ENCODE results near the gene DAGLB. TPM values are rescaled to one million over a fixed set of nuclear protein-coding genes. Genes with fewer than 3 reads are reported as not detected.
A peak's percentile ranks its signal among the peaks of the same experiment; 100 is the strongest.

The DAGLB gene
- total RNA-seq, 1 donor from 2014 or later, result 27.0 TPM

DNA sequence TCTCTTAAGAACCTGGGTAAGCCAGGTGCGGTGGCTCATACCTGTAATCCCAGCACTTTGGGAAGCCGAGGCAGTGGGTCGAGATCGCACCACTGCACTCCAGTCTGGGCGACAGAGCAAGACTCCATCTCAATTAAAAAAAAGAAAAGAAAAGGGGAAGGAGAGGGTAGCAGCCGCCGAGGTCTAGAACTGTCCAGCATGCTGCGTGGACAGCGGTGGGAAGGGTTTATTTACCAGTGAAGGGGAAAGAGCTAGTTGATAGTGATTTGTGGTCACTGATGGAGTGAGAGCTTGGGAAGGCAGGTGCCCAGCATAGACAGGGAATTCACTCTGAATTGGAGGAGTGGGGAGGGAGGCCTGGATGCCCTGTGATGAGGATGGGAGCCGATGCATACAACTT is 43.4 kb upstream of the DAGLB start:
- DNase-seq (ENCODE audit: extremely low spot score, unreplicated experiment), result no peak
- no peaks in the 10 kb centered on the region for H3K36me3 Mint-ChIP-seq
- H3K27ac Mint-ChIP-seq, result no peak overlapping the region
- H3K4me3 Mint-ChIP-seq, result no peak overlapping the region
- TF ChIP-seq, protein P1, sequence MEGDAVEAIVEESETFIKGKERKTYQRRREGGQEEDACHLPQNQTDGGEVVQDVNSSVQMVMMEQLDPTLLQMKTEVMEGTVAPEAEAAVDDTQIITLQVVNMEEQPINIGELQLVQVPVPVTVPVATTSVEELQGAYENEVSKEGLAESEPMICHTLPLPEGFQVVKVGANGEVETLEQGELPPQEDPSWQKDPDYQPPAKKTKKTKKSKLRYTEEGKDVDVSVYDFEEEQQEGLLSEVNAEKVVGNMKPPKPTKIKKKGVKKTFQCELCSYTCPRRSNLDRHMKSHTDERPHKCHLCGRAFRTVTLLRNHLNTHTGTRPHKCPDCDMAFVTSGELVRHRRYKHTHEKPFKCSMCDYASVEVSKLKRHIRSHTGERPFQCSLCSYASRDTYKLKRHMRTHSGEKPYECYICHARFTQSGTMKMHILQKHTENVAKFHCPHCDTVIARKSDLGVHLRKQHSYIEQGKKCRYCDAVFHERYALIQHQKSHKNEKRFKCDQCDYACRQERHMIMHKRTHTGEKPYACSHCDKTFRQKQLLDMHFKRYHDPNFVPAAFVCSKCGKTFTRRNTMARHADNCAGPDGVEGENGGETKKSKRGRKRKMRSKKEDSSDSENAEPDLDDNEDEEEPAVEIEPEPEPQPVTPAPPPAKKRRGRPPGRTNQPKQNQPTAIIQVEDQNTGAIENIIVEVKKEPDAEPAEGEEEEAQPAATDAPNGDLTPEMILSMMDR (conservative IDR thresholded peaks at IDR 0.05), result no peak
- H3K9me3 Mint-ChIP-seq, result no peaks in the 10 kb centered on the region
- peaks cover 4% of the 10 kb centered on the region for H3K27me3 Mint-ChIP-seq
- no peaks in the 10 kb centered on the region for H3K4me1 Mint-ChIP-seq (ENCODE audit: unreplicated experiment)

DNA sequence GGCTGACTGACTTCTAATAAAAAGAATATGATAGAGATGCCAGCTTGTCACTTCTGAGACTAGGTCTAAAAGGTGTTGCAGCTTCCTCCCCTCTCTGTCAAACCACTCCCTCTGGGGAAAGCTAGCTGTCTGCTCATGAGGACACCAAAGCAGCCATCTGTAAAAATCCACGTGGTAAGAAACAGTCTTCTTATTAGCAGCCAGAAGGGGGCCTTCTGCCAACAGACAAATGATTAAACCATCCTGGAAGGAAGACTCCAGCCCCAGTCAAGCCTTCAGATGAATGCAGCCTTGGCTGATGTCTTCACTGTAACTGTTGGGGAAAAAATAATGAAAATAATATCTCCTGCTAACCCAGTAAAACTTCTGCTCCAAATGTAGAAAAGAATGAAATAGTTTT is 41.9 kb upstream of the DAGLB start:
- no peaks in the 10 kb centered on the region for H3K36me3 Mint-ChIP-seq
- TF ChIP-seq, protein P1 (conservative IDR thresholded peaks at IDR 0.05), result no peak
- H3K4me3 Mint-ChIP-seq, result no peak overlapping the region

GRCh38 chr7:6487184-6487545 is 39.4 kb upstream of the DAGLB start:
- peaks cover 6% of the 10 kb centered on the region for H3K4me1 Mint-ChIP-seq (ENCODE audit: unreplicated experiment)

More for the DNA sequence above, 41.9 kb upstream of the DAGLB start:
- H3K27ac Mint-ChIP-seq, result no peak overlapping the region
- DNase-seq (ENCODE audit: extremely low spot score, unreplicated experiment), result no peak
- peaks cover 4% of the 10 kb centered on the region for H3K27me3 Mint-ChIP-seq
- peaks cover 2% of the 10 kb centered on the region for H3K4me1 Mint-ChIP-seq (ENCODE audit: unreplicated experiment)
- peaks cover 2% of the 10 kb centered on the region for H3K9me3 Mint-ChIP-seq

GRCh38 chr7:6486438-6487183 is 38.9 kb upstream of the DAGLB start:
- peaks cover 5% of the 10 kb centered on the region for H3K9me3 Mint-ChIP-seq
- no peak overlapping the region for H3K27ac Mint-ChIP-seq
- TF ChIP-seq, protein P1 (conservative IDR thresholded peaks at IDR 0.05), result no peak
- H3K4me1 Mint-ChIP-seq (ENCODE audit: unreplicated experiment), result peaks cover 6% of the 10 kb centered on the region
- DNase-seq (ENCODE audit: extremely low spot score, unreplicated experiment), result no peak
- no peak overlapping the region for H3K4me3 Mint-ChIP-seq
- no peaks in the 10 kb centered on the region for H3K36me3 Mint-ChIP-seq
- H3K27me3 Mint-ChIP-seq, result peaks cover 4% of the 10 kb centered on the region

More at GRCh38 chr7:6487184-6487545, 39.4 kb upstream of the DAGLB start:
- Mint-ChIP-seq H3K9me3 (peaks cover 5% of the 10 kb centered on the region), H3K27me3 (peaks cover 4% of the 10 kb centered on the region), H3K27ac (no peak overlapping the region), H3K36me3 (no peaks in the 10 kb centered on the region), H3K4me3 (peak overlapping the region; percentile 45)
- TF ChIP-seq, protein P1 (conservative IDR thresholded peaks at IDR 0.05), result no peak
- DNase-seq (ENCODE audit: extremely low spot score, unreplicated experiment), result no peak

DNA sequence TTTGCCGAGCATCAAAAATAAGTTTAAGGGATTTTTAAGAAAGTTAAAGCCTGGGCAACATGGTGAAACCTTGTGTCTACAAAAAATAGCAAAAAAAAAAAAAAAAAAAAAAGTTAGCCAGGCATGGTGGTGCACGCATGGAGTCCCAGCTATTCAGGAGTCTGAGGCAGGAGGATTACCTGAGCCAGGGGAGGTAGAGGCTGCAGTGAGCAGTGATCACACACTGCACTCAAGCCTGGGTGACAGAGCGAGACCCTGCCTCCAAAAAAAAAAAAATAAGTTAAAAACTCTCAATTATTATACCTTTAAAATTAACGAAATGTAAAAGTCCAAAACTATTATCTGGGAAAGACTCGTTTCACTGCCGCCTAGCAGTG is 35.0 kb upstream of the DAGLB start:
- peaks cover 5% of the 10 kb centered on the region for H3K9me3 Mint-ChIP-seq
- H3K27ac Mint-ChIP-seq, result peak overlapping the region; percentile 99
- no peak for DNase-seq (ENCODE audit: extremely low spot score, unreplicated experiment)
- H3K27me3 Mint-ChIP-seq, result no peaks in the 10 kb centered on the region
- peaks cover 8% of the 10 kb centered on the region for H3K36me3 Mint-ChIP-seq
- TF ChIP-seq, protein P1 (conservative IDR thresholded peaks at IDR 0.05), result no peak
- peak overlapping the region; percentile 98 for H3K4me3 Mint-ChIP-seq
- peaks cover 32% of the 10 kb centered on the region for H3K4me1 Mint-ChIP-seq (ENCODE audit: unreplicated experiment)

All from type B pancreatic cell (in vitro differentiated cells).